IMR-90 (cell line): ENCODE measurements around the gene CST4.
"Not testable (repeated sequence)": the region's sequence is repeated elsewhere in the genome, so short reads cannot be mapped to it uniquely, and the experiment has no call there.

ENCODE experiments used
- CTCF ChIP-seq: conservative IDR thresholded peaks from 2 replicates; pipeline ENCODE4 v1.5.1; 2012; ENCODE audit warnings: mild to moderate bottlenecking, low read depth, low read length, improper control_type of control experiment
- MAFK ChIP-seq: IDR thresholded peaks from 2 replicates; pipeline ENCODE4 v1.6.1; 2012; ENCODE audit warnings: low read depth, low read length, improper control_type of control experiment
- MXI1 ChIP-seq: IDR thresholded peaks from 2 replicates; pipeline ENCODE4 v1.6.1; 2012; ENCODE audit warnings: low read depth, mild to moderate bottlenecking, low read length, moderate library complexity, borderline replicate concordance
- POLR2A ChIP-seq: IDR thresholded peaks from 2 replicates; pipeline ENCODE4 v1.6.1; 2012; ENCODE audit warnings: mild to moderate bottlenecking, low read depth, low read length
- RAD21 ChIP-seq: IDR thresholded peaks from 2 replicates; pipeline ENCODE4 v1.6.1; 2012; ENCODE audit warnings: low read length, improper control_type of control experiment
- RCOR1 ChIP-seq: IDR thresholded peaks from 2 replicates; pipeline ENCODE4 v1.6.1; 2012; ENCODE audit warnings: mild to moderate bottlenecking, low read length, improper control_type of control experiment; ENCODE audit not compliant: insufficient replicate concordance
- USF2 ChIP-seq: fragments of 150-350 bp; IDR thresholded peaks from 2 replicates; pipeline ENCODE4 v1.6.1; 2017; ENCODE audit warnings: mild to moderate bottlenecking, antibody characterized with exemption, low read length, low read depth

GRCh38 chr20:23685529-23685896 lies 3.3 kb downstream of the CST4 start:
- TF ChIP-seq RAD21, CTCF, POLR2A, USF2, MAFK, MXI1, RCOR1: not testable (repeated sequence)
